Endodermal cell (in vitro differentiated cells): ENCODE data around the gene UBXN2A. TPM values are rescaled to one million over a fixed set of nuclear protein-coding genes. Genes with fewer than 3 reads are reported as not detected.
A peak's percentile ranks its signal among the peaks of the same experiment; 100 is the strongest.
"Not testable (repeated sequence)": the region's sequence is repeated elsewhere in the genome, so short reads cannot be mapped to it uniquely, and the experiment has no call there.

Source experiments
- DNase-seq: peaks from one replicate; pipeline ENCODE4 v3.0.0-alpha.2; 2017
- H3K27ac ChIP-seq: 2 replicates; pipeline ENCODE4 v1.5.1; 2013; ENCODE audit warnings: mild to moderate bottlenecking, low read depth, low read length, moderate library complexity
- H3K27me3 ChIP-seq: 2 replicates; pipeline ENCODE4 v1.6.1; 2013; ENCODE audit warnings: mild to moderate bottlenecking, low read length, moderate library complexity; ENCODE audit not compliant: insufficient read depth, control insufficient read depth, poor library complexity, severe bottlenecking
- H3K36me3 ChIP-seq: 2 replicates; pipeline ENCODE4 v1.7.0; 2013; ENCODE audit warnings: mild to moderate bottlenecking, low read length, moderate library complexity; ENCODE audit not compliant: control insufficient read depth, insufficient read depth
- H3K4me1 ChIP-seq: one replicate; pipeline ENCODE4 v1.7.0; 2013; ENCODE audit warnings: low read length; ENCODE audit not compliant: control insufficient read depth, insufficient read depth
- H3K4me3 ChIP-seq: 2 replicates; pipeline ENCODE4 v1.5.1; 2013; ENCODE audit warnings: mild to moderate bottlenecking, low read length, moderate library complexity
- H3K9ac ChIP-seq: 2 replicates; pipeline ENCODE4 v1.6.1; 2013; ENCODE audit warnings: mild to moderate bottlenecking, low read length, moderate library complexity; ENCODE audit not compliant: poor library complexity, severe bottlenecking; ENCODE audit errors: extremely low read depth
- H3K9me3 ChIP-seq: 2 replicates; pipeline ENCODE4 v1.6.1; 2013; ENCODE audit warnings: mild to moderate bottlenecking, low read length, moderate library complexity; ENCODE audit not compliant: control insufficient read depth
- H3K27ac Mint-ChIP-seq: 2 replicates; pipeline ENCODE4 v1.8.0; 2020; ENCODE audit warnings: mixed read lengths
- H3K27me3 Mint-ChIP-seq: 2 replicates; pipeline ENCODE4 v1.8.0; 2021; ENCODE audit warnings: mild to moderate bottlenecking, mixed read lengths; ENCODE audit not compliant: insufficient read depth
- H3K36me3 Mint-ChIP-seq: 2 replicates; pipeline ENCODE4 v1.8.0; 2020; ENCODE audit warnings: low read depth, mixed read lengths
- H3K4me1 Mint-ChIP-seq: 2 replicates; pipeline ENCODE4 v1.8.0; 2020; ENCODE audit warnings: mixed read lengths
- H3K4me3 Mint-ChIP-seq: 2 replicates; pipeline ENCODE4 v1.8.0; 2020; ENCODE audit warnings: mild to moderate bottlenecking, moderate library complexity, mixed read lengths
- H3K9me3 Mint-ChIP-seq: 2 replicates; pipeline ENCODE4 v1.8.0; 2020; ENCODE audit warnings: mild to moderate bottlenecking, mixed read lengths
- CTCF ChIP-seq: fragments of 200-600 bp; sonication (generic); conservative IDR thresholded peaks from 2 replicates; pipeline ENCODE4 v1.5.0; 2021; ENCODE audit warnings: antibody characterized with exemption, mild to moderate bottlenecking
- WGBS, 2 experiments: methylation state at CpG; one replicate each; pipeline versions ENCODE4 v1.1.5 to v1.1.7; 2013; ENCODE audit warnings: missing lambda C conversion rate in 2 of 2, mixed read lengths in 1 of 2; ENCODE audit not compliant: insufficient coverage in 1 of 2, insufficient read length in 1 of 2; 5-methylcytosine and 5-hydroxymethylcytosine counted together
- total RNA-seq, 2 donors: library from RNA; stranded (reverse); fragmentation: NEBNext Ultra II Directional in 1 of 2; extraction: Animal tissue kit (Norgen Biotek cat#: 25700) in 1 of 2; gene quantifications; 2 replicates in 1 of 2; 3 replicates in 1 of 2; pipeline ENCODE4 v1.2.1, GENCODE V29; 2021

UBXN2A gene
- total RNA-seq, 2 donors from 2014 or later = 20.1 to 26.8 TPM

GRCh38 chr2:24010477-24011249 is 70.4 kb downstream of the UBXN2A start:
- no peaks in the 10 kb centered on the region for H3K9me3 ChIP-seq
- no peaks in the 10 kb centered on the region for H3K36me3 ChIP-seq
- peaks cover 25% of the 10 kb centered on the region for H3K27me3 ChIP-seq
- peaks cover 5% of the 10 kb centered on the region for H3K4me1 Mint-ChIP-seq
- WGBS, 2 experiments = 85 to 90% methylated on average over 17 to 37 of the region's 37 CpGs
- no peak for TF ChIP-seq CTCF
- H3K4me3 Mint-ChIP-seq = peak overlapping the region; percentile 51
- no peak overlapping the region for H3K27ac ChIP-seq
- H3K27ac Mint-ChIP-seq = no peak overlapping the region
- H3K4me1 ChIP-seq = no peaks in the 10 kb centered on the region
- H3K4me3 ChIP-seq = peak overlapping the region; percentile 71
- no peaks in the 10 kb centered on the region for H3K9me3 Mint-ChIP-seq
- H3K27me3 Mint-ChIP-seq = peaks cover 24% of the 10 kb centered on the region
- H3K36me3 Mint-ChIP-seq = peaks cover 3% of the 10 kb centered on the region
- peak overlapping the region; percentile 20 for H3K9ac ChIP-seq
- peak; percentile 75 for DNase-seq

GRCh38 chr2:24011250-24012104 is 71.2 kb downstream of the UBXN2A start:
- peaks cover 5% of the 10 kb centered on the region for H3K4me1 Mint-ChIP-seq
- peaks cover 3% of the 10 kb centered on the region for H3K36me3 Mint-ChIP-seq
- Histone ChIP-seq H3K4me1 (no peaks in the 10 kb centered on the region), H3K27ac (no peak overlapping the region), H3K27me3 (peaks cover 25% of the 10 kb centered on the region), H3K9me3 (no peaks in the 10 kb centered on the region), H3K9ac (no peak overlapping the region), H3K4me3 (no peak overlapping the region), H3K36me3 (no peaks in the 10 kb centered on the region)
- TF ChIP-seq CTCF = no peak
- no peaks in the 10 kb centered on the region for H3K9me3 Mint-ChIP-seq
- H3K4me3 Mint-ChIP-seq = no peak overlapping the region
- WGBS, 2 experiments = 92 to 96% methylated on average over 5 to 7 of the region's 7 CpGs
- DNase-seq = no peak
- peaks cover 24% of the 10 kb centered on the region for H3K27me3 Mint-ChIP-seq
- no peak overlapping the region for H3K27ac Mint-ChIP-seq

- Mint-ChIP-seq H3K27me3 (peaks cover 24% of the 10 kb centered on the region), H3K9me3 (no peaks in the 10 kb centered on the region), H3K27ac (no peak overlapping the region), H3K36me3 (peaks cover 3% of the 10 kb centered on the region), H3K4me1 (peaks cover 5% of the 10 kb centered on the region), H3K4me3 (no peak overlapping the region)
- Histone ChIP-seq H3K27ac (no peak overlapping the region), H3K9me3 (no peaks in the 10 kb centered on the region), H3K4me1 (no peaks in the 10 kb centered on the region), H3K36me3 (no peaks in the 10 kb centered on the region), H3K9ac (no peak overlapping the region), H3K4me3 (no peak overlapping the region), H3K27me3 (peaks cover 25% of the 10 kb centered on the region)
- 84 to 88% methylated on average over 6 to 9 of the region's 9 CpGs for WGBS, 2 experiments
- TF ChIP-seq CTCF = no peak
- DNase-seq = no peak
These were observed 72.4 kb downstream of the UBXN2A start for GRCh38 chr2:24012521-24013188.

- not testable (repeated sequence) for H3K9ac ChIP-seq, H3K36me3 Mint-ChIP-seq, H3K27ac ChIP-seq, DNase-seq, H3K4me3 Mint-ChIP-seq, H3K4me1 Mint-ChIP-seq, H3K4me3 ChIP-seq, H3K27ac Mint-ChIP-seq, H3K9me3 ChIP-seq, H3K9me3 Mint-ChIP-seq, H3K36me3 ChIP-seq, H3K4me1 ChIP-seq
- 80 to 87% methylated on average over 1 to 6 of the region's 6 CpGs for WGBS, 2 experiments
- peaks cover 14% of the 10 kb centered on the region for H3K27me3 ChIP-seq
- H3K27me3 Mint-ChIP-seq = peaks cover 12% of the 10 kb centered on the region
These were observed 74.6 kb downstream of the UBXN2A start for GRCh38 chr2:24014902-24015301.
